Bone marrow (tissue), 2 donors: ENCODE data around the gene SNX24.

Source experiments
- DNase-seq, 2 donors: peaks; one replicate each; lab custom pipeline; 2025; lab: John Stamatoyannopoulos, UW

The SNX24 gene

DNA sequence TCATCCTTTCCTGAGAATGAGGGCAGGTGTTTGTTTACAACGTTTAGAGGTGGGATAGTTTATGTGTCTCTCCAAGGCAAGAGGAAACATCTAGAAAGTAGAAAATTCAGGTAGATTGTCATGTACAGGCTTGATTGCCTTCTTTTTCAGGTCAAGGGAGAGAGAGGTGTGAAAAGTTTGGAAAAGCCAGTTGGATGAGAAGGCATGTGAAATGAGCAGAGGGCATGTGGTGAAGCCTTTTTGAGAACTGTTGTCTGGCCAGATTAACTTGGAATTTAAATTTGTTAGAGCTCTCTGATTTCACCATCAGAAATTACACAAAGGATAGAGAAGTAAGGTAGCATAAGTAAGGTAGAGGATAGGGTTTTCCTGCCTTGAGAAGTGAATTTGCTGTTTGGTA lies 74.6 kb downstream of the SNX24 start:
- DNase-seq: no peak

DNA sequence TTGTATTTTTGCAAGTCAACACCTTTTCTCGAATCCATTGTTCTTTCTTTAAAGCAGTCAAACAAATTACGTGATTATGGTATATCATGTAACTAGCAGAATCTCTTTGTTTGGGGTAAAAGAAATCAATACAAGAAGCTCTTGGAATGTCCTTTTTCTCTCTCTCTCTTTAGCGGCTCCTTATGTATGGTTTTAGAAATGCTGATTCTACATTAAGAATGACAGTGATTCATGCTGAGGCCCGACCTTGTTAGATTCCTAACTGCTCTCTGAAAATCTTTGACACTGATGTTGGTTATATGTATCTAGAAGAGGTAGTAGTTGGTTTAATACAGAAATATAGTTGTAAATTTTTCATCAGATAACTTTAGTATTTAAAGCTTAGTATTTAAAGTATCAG lies 76.4 kb downstream of the SNX24 start:
- DNase-seq: no peak

DNA sequence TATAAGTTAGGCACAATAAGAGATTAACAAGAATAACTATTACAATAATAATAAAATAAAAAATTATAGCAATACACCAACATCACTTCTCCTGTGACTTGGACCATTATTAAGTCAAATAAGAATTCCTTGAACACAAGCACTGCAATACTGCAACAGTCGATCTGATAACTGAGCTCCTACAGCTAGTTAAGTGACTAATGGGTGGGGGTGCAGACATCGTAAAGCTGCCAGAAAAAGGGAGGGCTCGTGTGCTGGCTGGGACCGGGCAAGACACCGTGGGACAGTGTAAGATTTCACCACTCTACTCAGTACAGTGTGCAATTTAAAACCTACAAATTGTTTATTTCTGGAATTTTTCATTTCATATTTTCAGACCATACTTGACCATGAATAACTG lies 78.8 kb downstream of the SNX24 start:
- DNase-seq: no peak

DNA sequence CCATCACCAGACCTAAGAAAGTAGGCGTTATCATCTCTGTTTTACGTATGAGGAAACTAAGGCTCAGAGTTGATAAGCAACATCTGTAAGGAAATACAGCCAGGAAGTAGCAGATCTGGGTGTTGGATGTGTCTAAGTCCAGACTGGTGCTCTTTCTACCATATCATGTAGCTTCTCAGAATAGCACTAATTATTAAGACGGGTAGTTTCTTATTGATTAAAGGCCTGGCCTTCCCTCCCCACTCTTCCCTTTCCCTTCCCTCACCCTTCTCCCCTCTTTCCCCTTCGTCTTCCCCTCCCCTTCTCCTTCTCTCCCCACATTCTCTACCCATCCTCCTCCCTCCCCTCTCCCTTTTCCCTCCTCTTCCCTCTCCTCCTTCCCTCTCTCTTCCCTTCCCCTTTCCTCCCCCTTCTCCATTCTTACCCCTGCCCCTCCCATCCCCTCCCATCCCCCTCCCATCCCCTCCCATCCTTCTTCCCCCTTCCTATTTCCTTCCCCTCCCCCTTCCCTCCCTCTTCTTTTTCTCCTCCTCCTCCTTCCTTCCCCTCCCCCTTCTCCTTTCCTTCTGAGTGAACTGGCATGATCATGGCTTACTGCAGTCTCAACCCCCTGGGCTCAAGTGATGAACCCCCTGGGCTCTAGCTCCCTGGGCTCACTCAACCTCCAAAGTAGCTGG lies 79.4 kb downstream of the SNX24 start:
- no peak for DNase-seq

DNA sequence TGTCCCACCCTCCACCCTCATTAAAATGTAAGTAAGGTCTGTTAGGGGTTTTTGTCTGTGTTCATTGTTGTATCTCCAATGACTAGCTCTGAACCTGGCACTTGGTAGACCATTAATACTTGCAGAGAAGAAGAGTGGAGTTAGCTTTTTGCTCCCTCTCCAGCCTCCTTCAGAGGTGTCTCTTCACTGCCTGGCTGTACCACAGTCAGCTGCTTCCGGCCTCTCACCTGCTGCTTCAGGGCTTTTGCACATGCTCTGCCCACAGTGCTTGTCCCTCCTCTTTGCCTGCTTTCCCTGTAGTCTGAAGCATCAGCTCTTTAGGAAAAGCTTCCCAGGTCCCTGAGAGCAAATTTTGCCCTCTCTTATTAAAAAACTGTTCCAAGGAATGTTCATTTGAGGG lies 83.6 kb downstream of the SNX24 start:
- DNase-seq: no peak

DNA sequence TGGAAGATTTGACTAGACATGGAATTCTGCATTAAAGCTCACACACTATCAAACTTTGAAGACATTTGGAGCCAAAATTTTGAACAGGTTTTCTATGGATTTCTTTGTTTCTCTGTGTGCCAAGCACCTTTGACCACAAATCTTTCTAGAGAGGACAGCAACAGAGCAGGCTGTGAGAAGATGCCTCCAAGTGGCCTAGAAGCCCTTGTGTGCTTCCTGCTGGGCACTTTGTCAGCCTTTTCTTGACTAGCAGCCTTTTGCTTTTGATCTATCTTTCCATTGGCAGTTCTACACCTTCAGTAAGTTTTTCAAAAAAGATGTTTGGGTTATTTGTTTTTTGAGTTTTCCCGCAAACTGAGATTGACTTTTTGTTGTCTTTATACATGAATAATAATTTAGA lies 84.6 kb downstream of the SNX24 start:
- DNase-seq: no peak

DNA sequence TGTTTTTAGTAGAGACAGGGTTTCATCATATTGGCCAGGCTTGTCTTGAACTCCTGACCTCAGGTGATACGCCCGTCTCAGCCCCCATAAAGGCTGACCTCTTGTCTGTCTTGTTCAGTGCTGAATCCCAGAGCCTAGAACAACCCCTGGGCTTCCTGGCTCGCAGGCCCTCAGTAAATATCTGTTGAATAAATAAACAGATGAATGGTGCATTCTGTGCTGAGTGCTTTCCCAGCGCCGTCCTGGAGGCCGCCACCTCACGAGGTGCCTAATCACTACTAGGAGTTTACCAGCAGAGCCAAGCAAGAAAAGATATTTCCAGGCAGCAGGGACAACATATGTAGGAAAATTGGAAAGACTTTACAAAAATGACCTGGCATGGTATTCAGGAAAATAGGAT lies 88.5 kb downstream of the SNX24 start:
- no peak for DNase-seq

DNA sequence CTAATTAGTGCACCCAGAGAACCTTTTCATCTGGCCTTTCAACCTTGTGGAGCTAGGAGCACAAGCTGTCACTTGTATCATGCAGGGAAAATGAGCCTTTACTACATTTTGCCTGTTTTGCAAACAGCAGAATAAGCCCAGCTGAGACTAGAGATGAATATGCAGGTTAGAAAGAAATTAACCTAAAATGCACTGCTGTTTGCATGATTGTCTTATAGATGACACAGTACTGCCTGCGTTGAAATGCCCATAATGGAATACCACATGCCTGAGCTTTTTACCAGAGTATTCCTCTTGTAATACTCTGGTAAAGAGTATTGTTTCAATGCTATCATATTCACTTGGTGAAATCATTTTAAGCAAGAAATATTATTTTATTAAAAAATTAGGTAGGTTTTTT lies 90.7 kb downstream of the SNX24 start:
- no peak for DNase-seq

DNA sequence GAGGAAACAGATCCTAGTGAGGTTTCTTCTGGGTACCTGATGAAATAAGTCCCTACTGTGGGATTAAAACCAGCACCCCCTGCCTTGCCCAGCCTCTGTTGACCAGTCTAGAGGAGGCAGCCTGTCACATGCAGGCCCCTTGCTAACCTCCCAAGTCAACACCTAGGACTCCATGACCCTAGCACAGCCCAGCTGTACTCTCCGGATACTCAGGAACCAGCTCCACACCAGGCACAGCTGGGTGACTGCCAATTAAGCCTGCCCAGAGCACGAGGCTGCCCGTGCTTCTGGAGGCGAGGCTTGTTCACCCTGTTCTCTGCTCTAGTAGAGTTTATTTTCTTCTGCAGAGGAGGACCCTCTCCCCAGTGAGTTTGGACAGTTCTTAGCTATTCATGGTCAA lies 92.5 kb downstream of the SNX24 start:
- no peak for DNase-seq

DNA sequence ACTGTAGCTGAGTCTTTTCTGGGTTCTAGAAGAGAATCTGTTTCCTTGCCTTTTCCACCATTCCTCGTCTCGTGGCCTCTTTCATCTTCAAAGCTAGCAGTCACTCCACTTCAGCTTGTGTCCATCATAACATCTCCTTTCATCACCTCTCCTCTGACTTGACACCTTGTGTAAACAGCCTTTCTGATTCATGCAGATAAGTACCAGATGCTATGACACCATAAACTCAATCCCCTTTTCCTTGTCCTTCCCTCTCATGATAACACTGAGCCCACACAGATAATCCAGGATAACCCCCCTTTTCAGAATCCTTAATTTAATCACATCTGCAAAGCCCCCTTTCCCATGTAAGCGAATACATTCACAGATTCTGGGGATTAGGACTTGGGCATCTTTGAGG lies 95.5 kb downstream of the SNX24 start:
- DNase-seq: no peak

DNA sequence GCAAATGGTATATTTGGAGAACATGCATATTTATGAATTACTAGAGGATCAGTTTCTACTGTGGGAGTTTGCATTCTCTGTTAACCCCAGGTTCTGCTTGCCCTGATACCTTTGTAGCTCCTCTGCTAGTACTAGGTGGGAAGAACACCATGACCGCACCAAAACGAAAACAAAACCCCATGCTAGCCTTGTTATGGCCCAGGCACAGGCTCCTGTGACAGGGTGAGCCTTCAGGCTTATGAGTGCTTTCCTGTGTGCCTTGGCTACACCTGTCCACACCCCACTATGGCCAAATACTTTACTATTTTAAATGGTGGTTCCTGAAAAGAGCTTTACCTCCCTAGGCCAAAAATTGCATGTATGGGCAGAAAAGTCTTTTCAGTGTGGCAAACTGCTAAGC lies 96.3 kb downstream of the SNX24 start:
- DNase-seq: no peak

DNA sequence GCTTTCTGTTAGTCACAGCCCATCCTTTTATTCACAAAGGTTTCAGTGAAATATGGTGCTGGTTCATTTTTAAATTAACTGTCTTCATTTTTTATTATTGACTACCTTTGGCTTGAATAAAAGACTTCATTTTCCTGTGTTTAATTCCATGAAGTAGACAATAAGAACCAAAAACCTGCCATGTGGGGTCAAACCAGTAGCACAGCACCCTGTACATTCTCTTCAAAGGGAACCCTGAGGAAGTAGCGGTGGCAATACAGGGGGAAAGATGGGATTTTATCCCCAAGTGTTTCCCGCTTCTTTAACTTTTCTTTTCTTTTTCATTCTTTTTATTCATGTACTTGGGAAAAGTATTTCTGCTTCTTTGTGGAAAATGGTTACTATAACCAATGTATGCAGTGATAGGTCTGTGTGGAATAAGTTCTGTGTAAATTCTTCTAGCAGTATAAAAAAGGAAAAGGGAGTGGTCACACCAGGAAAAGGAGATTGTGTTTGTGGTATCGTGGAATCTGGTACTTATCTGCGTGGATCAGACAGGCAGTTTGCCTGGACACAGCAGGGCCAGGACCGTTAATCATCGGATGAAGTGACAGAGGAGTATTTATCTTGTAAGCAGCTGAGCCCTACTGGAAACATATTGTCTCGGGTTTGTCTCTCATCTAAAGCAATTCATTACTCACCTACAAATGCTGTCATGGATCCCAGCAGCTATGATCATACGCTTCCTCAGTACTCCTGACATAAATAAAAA lies 96.9 kb downstream of the SNX24 start:
- no peak for DNase-seq

DNA sequence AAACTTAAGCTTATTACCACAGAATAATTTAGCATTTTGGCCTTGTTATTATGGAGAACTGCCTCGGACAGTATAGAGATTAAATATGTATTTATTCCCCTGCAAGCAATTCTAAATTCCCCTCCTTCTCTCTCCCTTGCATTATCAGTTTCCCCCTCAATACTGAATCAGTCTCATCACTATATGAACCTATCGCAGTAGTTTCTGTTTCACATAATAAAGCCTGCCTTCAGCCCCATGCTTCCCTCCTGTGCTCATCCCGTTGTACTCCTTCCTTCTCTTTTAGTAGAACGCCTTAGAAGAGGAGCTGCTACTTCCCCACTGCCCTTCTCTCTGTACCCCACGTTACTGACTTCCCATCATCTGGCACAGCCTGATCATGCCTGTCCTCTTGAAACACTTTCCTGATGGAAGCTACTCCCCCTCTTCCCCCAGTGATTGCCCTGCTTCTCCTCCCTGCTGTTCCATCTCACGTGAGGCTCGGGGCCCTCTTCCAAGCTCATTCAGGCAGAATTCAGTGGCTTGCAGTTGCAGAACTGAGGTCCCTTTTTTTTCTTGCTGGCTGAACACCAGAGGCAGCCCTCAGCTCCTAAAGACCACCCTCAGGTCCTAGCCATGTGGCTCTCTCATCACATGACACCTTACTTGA lies 97.8 kb downstream of the SNX24 start:
- DNase-seq: no peak

DNA sequence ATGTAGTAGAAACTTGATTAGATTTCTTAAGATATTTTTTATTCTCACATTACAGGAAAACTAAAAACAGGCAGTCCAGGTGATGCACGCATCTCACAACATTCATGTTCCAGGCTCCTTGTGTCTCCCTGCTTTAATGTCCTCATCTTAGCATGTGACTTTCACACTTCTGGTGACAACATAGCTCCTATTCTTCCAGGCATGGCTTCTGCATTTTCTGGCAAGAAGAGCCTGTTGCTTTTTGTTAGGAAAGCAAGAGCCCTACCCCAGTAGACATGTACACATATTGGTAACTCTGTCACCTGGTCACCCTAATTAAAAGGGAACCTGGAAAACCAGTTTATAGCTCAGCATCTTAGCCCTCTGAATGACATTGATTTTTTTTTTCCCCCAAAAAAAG lies 98.6 kb downstream of the SNX24 start:
- DNase-seq: no peak

DNA sequence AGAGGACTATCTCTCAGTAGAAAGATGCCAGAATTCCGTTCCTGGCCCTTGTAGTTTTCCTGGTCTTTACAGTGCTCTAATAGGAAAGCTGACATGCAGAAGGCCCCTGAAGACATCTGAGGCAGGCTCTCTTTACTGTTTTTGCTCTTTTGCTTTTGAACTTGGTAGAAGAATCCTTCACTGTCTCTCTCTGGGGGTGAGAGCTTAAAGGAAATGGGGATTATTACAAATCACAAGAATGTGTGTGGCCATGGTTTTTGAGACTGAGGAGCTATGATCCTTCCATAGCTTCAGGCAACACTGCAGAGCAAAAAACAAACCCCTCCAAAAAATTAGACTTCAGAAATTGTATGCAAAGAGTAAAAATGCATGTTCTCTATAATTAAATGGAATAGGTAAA lies 102.0 kb downstream of the SNX24 start:
- DNase-seq: no peak

DNA sequence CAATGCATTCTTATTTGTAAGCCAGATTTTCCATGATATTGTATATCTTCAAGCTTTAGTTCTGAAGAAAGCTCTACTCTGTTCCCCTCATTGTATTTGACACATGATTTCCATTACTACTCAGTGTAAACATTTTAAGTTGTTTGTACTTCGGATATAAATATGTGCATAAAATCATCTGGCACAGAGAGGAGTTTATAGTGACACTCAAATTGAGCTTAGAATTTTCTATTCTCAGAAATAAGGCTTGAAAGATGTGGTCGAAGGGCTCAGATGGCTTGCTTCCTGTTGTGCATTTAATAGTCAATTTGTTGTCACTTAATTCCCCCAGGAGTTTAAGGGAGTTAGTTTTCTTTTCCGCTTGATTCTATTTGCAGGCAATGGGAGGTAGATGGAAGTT lies 102.4 kb downstream of the SNX24 start:
- no peak for DNase-seq

DNA sequence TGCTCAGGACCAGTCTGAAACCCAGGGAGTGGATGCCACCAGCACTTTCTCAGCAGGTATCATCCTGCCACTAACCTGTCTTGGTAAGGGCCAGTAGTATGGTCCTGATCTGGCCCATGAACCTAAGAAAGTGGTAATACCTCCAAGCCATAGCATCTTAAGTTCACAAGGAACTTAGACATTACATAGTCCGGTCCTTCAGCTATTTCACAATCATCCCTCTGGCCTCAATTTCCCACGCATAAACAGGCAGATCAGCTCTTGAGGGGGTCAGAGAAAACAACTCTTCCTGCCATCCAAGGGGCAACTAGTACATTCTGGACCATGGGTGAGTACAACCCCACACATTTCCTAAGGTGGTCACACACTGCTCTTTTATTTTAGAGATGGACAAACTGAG lies 102.9 kb downstream of the SNX24 start:
- DNase-seq: no peak

DNA sequence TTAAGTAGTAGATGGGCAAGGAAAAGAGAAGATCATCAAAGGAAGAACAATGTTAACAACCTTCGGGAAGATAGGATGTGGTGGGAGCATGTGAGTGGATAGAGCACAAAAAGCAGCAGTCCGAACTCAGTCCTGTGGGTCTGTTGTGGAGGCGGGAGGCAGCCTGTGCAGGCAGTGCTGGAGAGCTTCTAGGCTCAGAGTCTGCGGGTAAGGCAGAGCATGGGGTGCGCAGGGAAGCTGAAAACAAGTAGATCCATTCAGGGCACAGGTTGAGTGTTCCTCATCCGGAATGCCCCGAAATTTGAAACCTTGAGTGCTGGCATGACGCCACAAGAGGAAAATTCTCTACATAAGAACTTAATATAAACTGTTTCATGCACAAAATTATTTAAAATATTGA lies 106.2 kb downstream of the SNX24 start:
- no peak for DNase-seq

DNA sequence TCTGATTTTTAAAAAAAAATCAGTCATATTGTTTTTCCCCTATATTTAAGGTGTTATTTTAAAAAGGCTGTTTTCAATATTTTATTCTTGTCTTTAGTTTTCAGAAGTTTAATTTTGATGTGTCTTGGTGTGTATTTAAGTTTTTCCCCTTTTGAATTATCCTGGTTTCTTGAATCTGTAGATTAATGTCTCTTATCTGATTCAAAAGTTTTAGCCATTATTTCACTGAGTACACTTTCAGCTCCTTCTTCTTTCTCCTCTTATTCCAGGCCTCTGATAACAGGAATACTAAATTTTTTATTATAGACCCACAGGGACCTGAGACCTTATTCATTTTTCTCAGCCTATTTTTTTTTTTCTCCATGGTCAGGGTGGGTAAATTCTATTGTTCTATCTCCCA lies 109.3 kb downstream of the SNX24 start:
- DNase-seq: no peak

DNA sequence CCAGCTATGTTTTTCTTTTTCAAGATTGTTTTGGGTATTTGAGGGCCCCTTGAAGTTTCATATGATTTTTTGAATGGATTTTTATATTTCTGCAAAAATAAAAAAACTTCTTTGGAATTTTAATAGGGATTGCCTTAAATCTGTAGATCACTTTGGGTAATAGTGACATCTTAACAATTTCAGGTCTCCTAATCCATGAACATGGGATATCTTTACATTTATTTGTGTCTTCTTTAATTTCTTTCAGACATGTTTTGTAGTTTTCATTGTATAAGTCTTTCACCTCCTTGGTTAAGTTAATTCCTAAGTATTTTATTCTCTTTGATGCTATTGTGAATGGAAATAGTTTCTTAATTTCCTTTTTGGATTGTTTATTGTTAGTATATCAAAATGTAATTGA lies 112.0 kb downstream of the SNX24 start:
- DNase-seq: no peak

DNA sequence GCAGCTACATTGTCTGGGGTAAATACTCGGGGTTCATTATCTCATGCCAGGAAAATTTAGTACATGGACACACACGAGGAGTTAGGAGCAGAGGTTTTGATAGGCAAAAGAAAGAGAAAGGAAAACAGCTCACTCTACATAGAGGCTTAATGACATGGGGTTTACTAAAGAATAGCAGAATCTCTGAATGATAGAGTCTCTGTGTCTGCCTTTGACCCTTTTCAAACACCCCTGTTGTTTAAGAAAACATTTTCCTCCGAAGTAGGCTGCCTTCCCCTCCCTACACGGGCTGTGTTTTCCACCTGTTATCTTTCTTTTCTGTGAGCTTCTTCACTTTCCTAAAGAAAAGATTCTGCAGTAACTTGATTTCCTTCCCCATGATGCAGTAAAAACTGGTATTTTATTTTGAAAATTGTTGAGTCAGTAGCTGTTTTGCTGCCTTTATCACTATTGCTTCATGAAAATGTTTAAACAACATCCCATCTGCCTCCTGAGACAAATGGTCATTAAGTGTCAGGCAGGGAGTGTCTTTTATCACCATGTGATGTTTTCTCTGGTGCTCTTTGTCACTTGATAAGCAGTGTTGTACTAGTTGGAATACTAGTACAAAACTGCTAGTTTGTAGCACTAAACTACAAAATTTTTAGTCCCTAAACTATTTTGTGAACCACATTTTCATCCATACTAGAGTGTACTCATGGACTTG lies 114.5 kb downstream of the SNX24 start:
- DNase-seq: no peak

DNA sequence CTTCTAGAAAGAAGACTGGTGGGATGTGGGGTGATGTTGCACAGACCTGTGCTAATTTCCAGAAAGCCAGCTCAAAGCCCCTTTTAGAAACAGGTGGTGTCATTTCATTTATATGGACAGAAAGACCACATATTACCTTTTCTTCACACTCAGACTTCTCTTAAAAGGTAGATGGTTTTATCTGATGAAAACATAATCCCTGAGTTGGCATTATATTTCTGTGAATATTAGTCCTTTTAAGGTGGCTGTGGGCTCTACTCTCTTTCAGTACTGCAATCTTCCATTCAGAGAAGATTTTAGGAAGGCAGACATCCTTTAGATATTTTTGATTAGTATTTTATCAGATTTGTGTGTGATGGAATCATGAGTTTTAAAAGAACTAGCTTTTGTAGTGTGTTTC lies 117.9 kb downstream of the SNX24 start:
- DNase-seq: no peak

DNA sequence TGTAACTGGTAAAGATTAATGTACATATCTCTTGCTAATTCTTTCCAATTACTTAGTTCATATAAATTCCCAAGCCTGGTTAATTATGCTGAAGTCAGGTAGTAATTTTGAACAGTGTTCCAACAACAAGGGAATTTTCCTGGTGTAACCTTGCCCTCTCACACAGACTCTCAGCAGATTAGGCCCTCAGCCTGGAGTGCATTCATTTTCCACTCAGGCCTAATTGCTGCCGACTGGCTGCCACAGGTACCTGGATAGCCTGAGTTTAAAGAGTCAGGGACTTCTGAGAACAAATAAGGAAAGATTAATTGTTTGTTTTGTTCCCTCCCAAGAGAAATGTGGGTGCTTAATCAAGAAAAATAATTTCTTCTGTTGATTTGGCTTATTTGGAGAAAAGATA lies 119.7 kb downstream of the SNX24 start:
- DNase-seq: no peak
